Gastroesophageal sphincter (tissue), 3 donors: ENCODE data around the gene SPATC1L.

Source experiments
- EP300 ChIP-seq: sonication (generic); formaldehyde crosslinking; IDR thresholded peaks from one replicate; pipeline ENCODE4 v1.6.1; 2017; ENCODE audit warnings: antibody characterized with exemption, mild to moderate bottlenecking
- POLR2A ChIP-seq, 2 donors: fragments of 450-650 bp; IDR thresholded peaks; one replicate each; pipeline ENCODE4 v1.6.1; 2017; ENCODE audit warnings: antibody characterized with exemption in 2 of 2, mild to moderate bottlenecking in 2 of 2, moderate library complexity in 1 of 2
- TF ChIP-seq, protein P1 (sequence below), 4 experiments: fragments of 200-600 bp in 2 of 4; fragments of 450-650 bp in 2 of 4; sonication (generic) in 1 of 4; IDR thresholded peaks; one replicate each; pipeline ENCODE4 v1.5.1; 2017 to 2019; ENCODE audit warnings: antibody characterized with exemption in 4 of 4, mild to moderate bottlenecking in 2 of 4, moderate library complexity in 2 of 4

DNA sequence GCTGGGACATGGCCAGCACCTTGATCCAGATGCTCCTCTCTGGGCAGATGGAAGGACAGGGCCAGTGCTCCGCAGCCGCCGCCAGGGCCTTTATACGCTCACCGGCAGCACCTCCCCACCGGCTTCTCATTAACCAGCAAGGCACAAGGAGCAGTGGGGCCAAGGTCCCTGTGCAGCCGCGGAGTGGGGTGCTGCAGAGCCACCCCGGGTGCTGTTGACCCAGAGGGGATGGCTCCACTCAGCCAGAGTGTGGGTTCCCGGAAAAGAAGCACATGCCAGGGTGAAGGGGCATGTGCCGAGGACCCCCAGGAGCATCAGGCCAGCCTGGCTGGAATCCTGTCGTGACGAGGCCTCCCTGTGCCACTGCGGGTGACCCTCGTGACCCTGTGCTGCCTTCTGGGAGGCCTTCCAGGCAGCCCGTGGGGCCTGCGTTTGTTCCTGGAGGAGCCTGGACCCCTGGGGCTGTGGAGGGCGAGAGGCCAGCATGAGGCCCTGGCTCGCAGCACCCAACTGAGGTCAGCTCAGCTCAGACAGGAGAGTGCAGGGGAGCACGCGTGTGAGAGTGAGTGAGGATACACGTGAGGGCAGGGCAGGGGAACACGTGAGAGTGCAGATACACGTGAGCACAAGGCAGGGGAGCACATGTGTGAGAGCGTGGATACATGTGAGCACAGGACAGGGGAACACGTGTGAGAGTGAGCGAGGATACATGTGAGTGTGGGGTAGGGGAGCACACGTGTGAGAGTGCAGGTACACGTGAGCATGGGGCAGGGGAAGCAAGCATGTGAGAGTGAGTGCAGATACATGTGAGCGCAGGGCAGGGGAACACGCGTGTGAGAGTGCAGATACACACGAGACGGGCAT lies 28.5 kb downstream of the SPATC1L start, which contains the start of gene FTCD:
- TF ChIP-seq, protein P1, sequence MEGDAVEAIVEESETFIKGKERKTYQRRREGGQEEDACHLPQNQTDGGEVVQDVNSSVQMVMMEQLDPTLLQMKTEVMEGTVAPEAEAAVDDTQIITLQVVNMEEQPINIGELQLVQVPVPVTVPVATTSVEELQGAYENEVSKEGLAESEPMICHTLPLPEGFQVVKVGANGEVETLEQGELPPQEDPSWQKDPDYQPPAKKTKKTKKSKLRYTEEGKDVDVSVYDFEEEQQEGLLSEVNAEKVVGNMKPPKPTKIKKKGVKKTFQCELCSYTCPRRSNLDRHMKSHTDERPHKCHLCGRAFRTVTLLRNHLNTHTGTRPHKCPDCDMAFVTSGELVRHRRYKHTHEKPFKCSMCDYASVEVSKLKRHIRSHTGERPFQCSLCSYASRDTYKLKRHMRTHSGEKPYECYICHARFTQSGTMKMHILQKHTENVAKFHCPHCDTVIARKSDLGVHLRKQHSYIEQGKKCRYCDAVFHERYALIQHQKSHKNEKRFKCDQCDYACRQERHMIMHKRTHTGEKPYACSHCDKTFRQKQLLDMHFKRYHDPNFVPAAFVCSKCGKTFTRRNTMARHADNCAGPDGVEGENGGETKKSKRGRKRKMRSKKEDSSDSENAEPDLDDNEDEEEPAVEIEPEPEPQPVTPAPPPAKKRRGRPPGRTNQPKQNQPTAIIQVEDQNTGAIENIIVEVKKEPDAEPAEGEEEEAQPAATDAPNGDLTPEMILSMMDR (IDR thresholded peaks at IDR 0.05) = no peak
- TF ChIP-seq POLR2A (IDR thresholded peaks at IDR 0.05) = no peak
- TF ChIP-seq EP300 = no peak
